ENCODE measurements around the gene SCO2.

Gene SCO2

GRCh38 chr22:50490531-50491308 lies 34.7 kb downstream of the SCO2 start:
- DNase-seq: no peak

- DNase-seq: no peak
Measured at GRCh38 chr22:50489363-50490243, 35.8 kb downstream of the SCO2 start.

GRCh38 chr22:50488886-50489285 lies 36.5 kb downstream of the SCO2 start:
- DNase-seq: no peak

- peak; percentile 8 for DNase-seq
Measured at GRCh38 chr22:50488006-50488677, 37.3 kb downstream of the SCO2 start.

- DNase-seq: no peak
Measured at GRCh38 chr22:50487290-50488005, 38.0 kb downstream of the SCO2 start.

GRCh38 chr22:50486561-50487289 lies 38.7 kb downstream of the SCO2 start, which contains the start of gene MIOX:
TSS of gene MIOX (plus strand) at chr22:50486859. CDS start at chr22:50486898, 39 bp downstream.
- no peak for DNase-seq

- DNase-seq: no peak
Measured at GRCh38 chr22:50485221-50486131, 39.9 kb downstream of the SCO2 start.

GRCh38 chr22:50483977-50484853 lies 41.2 kb downstream of the SCO2 start:
- no peak for DNase-seq

- DNase-seq: no peak
Measured at GRCh38 chr22:50483556-50483955, 41.8 kb downstream of the SCO2 start.

- no peak for DNase-seq
Measured at GRCh38 chr22:50483106-50483505, 42.3 kb downstream of the SCO2 start.

GRCh38 chr22:50482107-50483074 lies 43.0 kb downstream of the SCO2 start:
- DNase-seq: no peak

GRCh38 chr22:50481440-50482106 lies 43.8 kb downstream of the SCO2 start, which contains the start of gene ADM2:
TSS of gene ADM2 (plus strand) at chr22:50481543. CDS start at chr22:50481848, 305 bp downstream.
- peak; percentile 74 for DNase-seq

- no peak for DNase-seq
Measured at GRCh38 chr22:50481045-50481439, 44.4 kb downstream of the SCO2 start.

- no peak for DNase-seq
Measured at GRCh38 chr22:50479721-50480120, 45.7 kb downstream of the SCO2 start.

- DNase-seq: no peak
Measured at GRCh38 chr22:50477923-50478322, 47.5 kb downstream of the SCO2 start.

GRCh38 chr22:50476868-50477267 lies 48.5 kb downstream of the SCO2 start:
- DNase-seq: no peak

GRCh38 chr22:50475652-50476002 lies 49.8 kb downstream of the SCO2 start:
- no peak for DNase-seq

All from activated naive CD4-positive, alpha-beta T cell treated with anti-CD3 and anti-CD28 coated beads, Interleukin-2, amount 50 U/mL, for 16 hours (primary cell).